Gastroesophageal sphincter (tissue), 3 donors: ENCODE data around the gene EPHA1.

Experiments
- EP300 ChIP-seq: sonication (generic); formaldehyde crosslinking; IDR thresholded peaks from one replicate; pipeline ENCODE4 v1.6.1; 2017; ENCODE audit warnings: antibody characterized with exemption, mild to moderate bottlenecking
- POLR2A ChIP-seq, 2 donors: fragments of 450-650 bp; IDR thresholded peaks; one replicate each; pipeline ENCODE4 v1.6.1; 2017; ENCODE audit warnings: antibody characterized with exemption in 2 of 2, mild to moderate bottlenecking in 2 of 2, moderate library complexity in 1 of 2
- POLR2AphosphoS5 ChIP-seq: sonication (generic); formaldehyde crosslinking; IDR thresholded peaks from one replicate; pipeline ENCODE4 v1.6.1; 2017; ENCODE audit warnings: antibody characterized with exemption
- TF ChIP-seq, protein P1 (sequence below), 4 experiments: fragments of 200-600 bp in 2 of 4; fragments of 450-650 bp in 2 of 4; sonication (generic) in 1 of 4; IDR thresholded peaks; one replicate each; pipeline ENCODE4 v1.5.1; 2017 to 2019; ENCODE audit warnings: antibody characterized with exemption in 4 of 4, mild to moderate bottlenecking in 2 of 4, moderate library complexity in 2 of 4

DNA sequence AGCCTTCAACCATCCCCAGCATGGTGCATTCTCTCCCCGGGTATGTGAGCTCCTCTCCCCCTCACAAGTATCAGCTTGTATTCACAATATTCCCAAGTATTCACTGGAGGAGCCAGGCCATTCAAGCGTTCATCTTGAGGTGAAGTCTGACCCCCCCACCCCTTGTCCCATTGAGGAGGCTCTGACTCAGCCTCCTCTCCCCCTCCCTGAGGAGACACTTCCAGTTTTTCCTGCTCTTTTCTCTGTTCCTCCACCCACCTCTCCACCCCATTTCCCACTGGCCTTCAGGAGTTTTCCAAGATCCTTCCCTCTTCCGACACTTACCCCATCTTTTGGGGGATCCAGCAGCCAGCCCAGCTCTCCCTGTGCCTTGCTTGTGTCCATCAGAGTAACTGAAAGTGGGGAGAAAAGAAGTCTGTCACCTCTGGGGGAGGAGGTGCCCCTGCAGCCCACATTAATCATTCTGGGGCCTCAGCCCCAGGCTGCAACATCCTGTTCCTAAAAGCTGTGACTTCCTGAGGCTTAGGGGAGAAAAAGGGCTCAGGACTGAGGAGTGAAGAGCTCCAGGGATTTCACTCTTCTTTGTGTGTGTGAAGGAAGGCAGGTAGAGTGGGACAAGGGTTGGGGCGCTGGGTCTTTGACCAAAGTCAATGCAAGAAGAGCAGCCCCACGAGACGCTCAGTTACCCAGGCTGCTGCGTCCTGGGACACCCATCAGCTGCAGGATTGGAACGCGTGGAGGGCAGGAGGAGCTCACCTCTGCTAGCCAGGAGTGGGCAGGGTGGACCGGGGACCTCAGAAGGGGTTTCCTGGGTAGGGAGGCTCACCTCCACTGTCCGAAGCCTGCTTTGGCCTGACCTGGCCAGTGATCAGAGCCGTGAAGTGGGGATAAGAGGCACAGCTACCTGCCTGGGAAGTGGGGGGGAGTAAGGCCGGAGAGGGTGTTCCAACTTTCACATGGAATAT lies 1.1 kb downstream of the EPHA1 start:
- TF ChIP-seq, protein P1, sequence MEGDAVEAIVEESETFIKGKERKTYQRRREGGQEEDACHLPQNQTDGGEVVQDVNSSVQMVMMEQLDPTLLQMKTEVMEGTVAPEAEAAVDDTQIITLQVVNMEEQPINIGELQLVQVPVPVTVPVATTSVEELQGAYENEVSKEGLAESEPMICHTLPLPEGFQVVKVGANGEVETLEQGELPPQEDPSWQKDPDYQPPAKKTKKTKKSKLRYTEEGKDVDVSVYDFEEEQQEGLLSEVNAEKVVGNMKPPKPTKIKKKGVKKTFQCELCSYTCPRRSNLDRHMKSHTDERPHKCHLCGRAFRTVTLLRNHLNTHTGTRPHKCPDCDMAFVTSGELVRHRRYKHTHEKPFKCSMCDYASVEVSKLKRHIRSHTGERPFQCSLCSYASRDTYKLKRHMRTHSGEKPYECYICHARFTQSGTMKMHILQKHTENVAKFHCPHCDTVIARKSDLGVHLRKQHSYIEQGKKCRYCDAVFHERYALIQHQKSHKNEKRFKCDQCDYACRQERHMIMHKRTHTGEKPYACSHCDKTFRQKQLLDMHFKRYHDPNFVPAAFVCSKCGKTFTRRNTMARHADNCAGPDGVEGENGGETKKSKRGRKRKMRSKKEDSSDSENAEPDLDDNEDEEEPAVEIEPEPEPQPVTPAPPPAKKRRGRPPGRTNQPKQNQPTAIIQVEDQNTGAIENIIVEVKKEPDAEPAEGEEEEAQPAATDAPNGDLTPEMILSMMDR (IDR thresholded peaks at IDR 0.05), result no peak
- TF ChIP-seq POLR2AphosphoS5 (no peak), POLR2A (IDR thresholded peaks at IDR 0.05) (no peak), EP300 (no peak)
